IPS-NIHi7 (cell line): ENCODE data around the gene RAB3C.

Source experiments
- DNase-seq: peaks from one replicate; pipeline ENCODE4 v3.0.0; 2012; ENCODE audit warnings: mixed read lengths; ENCODE audit errors: extremely low spot score

Gene RAB3C

DNA sequence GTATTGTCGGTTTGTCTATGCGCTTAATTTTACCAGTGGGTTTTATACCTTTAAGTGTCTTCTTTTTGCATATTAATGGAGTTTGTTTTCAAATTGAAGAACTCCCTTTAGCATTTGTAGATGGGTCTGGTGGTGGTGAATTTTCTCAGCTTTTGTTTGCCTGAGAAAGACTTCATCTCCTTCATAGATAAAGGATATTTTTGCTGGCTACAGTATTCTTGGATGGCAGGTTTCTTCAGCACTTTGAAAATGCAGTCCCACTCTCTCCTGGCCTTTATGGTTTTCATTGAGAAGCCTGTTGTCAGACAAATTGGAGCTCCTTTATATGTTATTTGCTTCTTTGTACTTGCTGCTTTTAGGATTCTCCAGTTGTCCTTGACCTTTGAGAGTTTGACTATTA lies 142.1 kb downstream of the RAB3C start:
- no peak for DNase-seq

DNA sequence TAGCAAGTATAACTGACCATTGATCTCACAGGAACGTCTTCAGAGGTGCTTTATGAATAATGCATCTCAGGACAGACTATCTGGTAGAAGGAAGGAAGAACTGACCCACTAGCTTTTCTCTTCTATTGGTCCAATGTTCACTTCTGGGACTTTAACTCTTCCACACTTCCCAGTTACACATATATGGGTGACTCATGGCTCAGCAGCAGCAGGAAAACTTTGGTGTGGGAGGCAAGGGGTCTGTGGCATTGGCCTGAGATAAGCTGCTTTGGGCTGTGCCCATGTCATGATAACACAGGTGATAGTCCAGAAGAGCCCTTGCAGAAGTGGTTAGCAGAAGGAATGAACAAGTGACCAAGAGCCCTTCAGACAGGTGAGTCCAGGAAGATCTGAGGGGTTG lies 148.8 kb downstream of the RAB3C start:
- DNase-seq = no peak

DNA sequence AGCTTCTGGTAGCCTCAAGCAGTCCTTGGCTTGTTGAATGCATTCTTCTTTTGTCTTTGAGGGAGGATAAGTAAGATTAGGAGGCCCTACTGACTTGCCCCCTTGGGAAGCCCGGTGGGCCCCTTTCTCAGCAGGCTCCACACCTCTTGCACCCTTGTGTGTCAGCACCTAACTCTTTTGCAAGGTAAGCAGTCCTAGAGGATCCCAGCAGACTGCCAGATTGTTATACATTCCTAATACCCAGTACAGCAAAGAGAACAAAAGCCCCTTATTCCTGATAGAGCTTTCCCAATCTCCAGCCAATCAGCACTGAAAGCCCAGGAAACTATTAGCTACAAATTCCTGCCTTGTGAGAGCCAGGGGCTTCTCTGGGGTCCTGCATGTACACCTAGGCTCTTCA lies 152.8 kb downstream of the RAB3C start:
- no peak for DNase-seq

DNA sequence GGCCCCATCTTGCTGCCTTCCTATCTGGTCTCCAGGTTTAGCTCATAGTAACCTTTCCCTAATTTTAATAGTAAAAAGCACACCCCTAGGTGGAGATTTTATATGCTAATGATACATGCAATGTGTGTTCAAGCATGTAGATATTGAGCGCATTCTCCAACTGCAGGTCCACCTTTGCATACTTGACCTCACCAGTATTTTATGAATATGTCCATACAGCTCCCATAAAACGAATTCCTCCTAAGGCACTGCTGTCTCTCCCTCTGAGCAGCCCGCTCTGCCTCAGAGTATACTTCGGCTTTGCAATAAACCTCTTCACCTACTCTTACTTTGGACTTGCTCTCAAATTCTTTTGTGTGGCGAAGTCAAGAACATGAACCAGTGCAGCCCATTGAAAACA lies 153.3 kb downstream of the RAB3C start:
- no peak for DNase-seq

DNA sequence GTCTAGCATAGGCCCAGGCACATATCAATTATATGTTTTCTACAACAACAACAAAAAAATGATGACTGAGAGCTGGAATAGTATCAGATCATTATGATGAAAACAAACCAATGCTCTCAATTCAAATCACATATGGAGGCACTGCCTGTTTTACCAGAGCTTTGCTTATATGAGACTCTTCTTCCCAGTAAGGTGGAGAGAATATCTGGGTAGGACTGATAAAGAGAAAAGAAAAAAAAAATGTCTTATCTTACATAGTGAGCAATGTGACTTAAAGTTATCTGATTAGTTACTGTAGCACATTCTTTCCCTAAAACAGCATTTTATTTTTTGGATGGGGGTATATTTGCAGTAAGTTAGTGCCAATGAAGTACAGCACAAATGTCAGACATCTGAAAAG lies 154.8 kb downstream of the RAB3C start:
- no peak for DNase-seq

DNA sequence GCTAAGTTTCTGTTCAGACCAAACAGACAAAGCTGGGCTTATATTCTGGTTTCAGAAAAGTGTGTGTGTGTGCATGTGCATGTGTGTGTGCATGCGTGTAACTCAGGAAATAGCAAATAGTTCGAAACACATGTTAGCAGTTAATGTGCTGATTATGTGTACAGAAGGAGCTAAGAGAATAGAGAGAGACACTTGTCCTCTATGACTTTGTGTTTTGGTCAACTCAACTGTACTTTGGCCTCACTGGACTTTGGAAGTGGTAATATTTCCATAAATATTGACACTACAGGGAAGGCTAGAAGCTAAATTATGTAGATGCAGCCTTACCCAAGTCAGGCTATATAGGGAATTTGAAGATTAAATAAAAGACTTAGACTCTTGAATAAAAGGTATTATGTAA lies 155.5 kb downstream of the RAB3C start:
- no peak for DNase-seq

DNA sequence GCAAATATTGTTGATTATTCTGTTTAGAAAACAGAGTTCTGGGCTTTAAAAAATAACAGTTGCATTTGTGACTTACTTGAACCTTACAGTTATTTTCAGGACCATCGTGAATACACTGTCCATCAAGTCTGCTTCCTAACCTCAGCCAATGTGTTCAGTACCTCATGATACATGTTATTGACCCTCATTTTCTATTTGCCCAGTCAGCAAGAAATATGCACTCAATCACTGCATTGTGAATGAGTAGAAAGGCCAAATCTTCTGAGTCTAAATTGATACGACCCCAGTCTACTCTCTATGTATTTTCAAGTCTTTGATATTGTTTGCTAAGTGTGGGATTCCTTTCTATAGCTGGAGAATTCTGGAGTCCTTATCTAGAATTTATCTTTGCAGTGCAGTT lies 156.2 kb downstream of the RAB3C start:
- no peak for DNase-seq

DNA sequence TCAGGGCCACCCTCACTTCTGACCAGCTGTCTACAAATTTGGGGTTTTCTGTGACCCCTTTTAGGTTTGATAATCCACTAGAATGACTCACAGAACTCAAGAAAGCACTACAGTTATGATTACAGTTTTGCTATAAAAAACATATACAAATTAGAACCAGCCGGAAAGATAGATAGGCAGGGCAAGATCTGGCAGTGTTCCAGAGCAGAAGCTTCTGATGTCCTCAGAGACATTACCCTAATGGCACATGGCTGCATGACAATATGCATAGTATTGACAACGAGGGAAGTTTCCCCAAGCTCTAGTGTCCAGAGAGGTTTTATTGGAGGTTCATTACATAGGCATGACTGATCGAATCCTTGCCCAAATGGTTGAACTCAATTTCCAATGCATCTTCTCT lies 158.1 kb downstream of the RAB3C start:
- DNase-seq = no peak

DNA sequence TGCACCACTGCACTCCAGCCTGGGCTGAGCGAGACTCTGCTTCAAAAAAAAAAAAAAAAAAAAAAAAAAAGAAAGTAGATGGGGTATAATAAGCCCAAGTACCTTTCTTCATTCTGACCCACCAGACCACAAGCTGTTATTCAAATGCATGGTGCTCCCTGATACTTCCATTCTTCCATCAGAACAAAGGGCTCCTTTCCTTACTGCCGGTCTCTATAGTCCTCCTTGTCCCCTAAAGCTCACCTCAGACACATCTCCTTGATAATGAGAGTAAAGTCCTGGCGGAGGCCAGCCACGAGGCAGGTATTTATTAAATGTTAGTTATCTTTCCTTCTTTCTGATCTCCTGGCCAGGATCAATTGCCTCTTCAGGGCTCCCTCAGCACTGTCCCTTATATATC lies 162.5 kb downstream of the RAB3C start:
- no peak for DNase-seq

DNA sequence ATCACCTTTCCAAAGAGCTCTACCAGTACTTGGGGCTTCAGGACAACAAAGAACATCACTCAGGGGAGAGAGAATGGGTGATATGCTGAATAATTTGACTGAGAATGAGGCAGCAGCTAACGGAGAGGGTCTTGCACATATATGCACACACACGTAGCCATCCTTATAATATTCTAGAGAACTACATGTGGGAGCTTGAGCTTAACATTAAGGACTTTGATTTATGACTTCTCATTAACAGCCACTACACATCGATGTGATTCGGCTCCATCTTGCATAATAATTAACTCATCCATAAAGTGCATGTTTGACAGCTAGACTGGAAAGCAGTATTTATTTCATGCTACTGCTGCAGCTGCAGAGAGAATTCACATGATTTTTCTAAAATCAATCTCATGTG lies 163.4 kb downstream of the RAB3C start:
- DNase-seq = no peak

DNA sequence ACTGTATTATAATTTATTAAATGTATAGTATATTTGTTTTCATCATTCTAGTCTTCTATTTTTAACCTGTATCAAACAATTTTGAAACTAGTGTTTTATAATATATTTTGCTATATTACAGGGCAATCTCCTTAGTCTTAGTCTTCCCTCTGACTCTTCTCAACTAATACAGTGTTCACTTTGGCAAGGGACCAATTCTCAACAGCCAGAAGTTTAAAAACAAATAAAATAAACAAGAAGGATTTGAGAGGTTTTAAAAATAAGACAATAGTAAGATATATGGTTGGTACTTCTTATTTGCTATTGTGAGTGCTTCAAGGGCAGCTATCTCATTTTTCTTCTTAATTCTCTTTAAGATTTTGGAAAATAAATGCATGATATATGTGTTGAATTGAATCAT lies 167.2 kb downstream of the RAB3C start:
- no peak for DNase-seq

DNA sequence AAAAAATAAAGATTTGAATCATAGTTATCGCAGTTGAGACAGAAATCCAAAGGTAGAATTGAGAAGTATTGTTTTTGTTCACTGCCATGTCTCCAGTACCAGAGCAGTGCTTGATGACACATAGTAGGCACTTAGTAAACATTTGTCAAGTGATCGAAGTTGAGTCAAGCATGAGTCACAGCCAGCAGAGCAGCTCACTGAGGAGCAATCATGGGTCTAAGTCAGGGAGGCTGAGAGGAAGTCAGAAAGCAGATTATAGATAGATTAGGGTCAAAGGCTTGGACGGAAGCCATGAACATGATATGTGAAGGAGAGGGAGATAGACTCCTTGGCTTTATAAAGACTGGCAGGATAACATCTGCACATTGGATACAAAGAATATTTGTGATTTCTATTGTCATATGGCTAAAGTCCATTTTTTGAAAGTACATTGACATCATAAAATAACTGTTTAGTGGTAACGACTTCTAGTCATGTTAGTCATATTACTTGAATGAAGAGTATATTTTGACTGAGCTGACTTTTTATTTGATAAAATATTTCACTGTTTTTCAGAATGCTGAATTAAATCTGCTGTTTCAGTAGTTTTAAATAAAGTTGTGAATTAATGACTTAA lies 168.5 kb downstream of the RAB3C start:
- no peak for DNase-seq

DNA sequence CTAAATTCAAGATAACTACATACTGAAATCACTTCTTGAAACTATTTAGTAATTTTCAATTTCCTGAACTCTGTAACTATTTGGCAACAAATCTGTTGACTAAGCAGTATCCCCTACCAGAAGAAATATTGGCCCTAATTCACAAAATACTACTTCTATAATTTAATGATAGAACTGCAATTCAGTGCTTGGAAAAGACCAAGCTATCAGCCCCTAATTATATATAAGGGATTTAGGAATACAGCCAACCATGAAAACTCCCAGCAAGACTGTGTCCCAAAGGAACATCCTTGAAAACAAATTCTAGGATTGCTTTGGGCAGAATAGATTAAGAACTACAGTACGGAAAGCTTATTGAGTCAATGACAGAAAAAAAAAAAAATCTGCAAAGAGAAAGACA lies 169.2 kb downstream of the RAB3C start:
- no peak for DNase-seq

DNA sequence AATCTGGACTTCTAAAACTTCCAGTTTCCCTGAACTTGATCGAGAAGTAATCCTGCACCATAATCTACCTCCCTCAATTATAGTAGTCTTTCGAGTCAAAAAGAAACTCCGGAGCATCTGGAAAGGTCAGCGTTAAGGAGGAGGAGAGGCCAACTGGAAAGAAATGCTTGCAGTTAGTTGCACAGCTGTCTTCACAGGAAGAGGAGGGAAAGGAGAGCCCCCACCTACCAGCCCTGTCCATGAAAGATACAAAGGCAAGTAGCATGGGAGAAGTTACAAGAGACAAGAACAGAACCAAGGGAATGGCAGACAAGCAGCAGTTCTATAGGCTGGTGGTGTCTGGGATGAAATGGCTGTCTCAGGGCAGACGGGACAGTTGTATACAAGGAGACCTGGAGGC lies 170.6 kb downstream of the RAB3C start:
- no peak for DNase-seq

DNA sequence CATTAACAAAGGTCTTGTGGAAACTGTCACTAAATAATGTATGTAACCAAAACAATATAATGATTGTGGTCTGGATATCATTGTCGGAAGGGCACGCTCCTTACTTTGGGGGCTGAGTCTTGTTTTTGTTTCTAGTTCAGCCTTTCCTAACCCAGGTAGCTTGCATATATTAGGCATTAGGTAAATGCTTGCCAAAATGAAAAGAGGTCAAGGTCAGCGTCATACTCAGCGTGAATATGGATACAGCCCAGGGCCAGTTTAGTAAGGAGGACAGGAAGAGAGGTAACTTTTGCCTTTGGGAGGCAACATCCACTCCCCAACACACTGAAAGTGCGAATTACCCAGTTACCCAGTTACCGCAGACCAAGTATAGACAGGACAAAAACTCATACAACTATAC lies 171.4 kb downstream of the RAB3C start:
- DNase-seq = no peak

DNA sequence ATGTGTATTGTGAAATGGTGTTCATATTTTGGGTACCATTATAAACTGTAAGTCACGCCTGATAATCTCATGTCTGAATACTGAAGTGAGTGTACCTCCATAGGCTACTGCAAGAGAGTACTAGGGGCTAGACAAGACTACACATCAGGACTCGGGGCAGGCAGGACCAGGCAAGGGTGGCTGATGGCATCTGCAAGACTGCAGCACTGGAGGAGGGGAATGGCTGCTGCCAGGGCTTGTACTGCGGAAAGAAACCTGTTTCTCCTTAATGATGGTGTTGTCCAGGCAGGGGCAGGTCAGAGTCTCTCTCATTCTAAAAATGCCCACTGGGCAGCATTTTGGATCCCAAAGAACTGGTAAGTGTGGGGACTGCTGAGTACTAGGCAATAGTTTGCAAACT lies 172.5 kb downstream of the RAB3C start:
- DNase-seq = no peak

DNA sequence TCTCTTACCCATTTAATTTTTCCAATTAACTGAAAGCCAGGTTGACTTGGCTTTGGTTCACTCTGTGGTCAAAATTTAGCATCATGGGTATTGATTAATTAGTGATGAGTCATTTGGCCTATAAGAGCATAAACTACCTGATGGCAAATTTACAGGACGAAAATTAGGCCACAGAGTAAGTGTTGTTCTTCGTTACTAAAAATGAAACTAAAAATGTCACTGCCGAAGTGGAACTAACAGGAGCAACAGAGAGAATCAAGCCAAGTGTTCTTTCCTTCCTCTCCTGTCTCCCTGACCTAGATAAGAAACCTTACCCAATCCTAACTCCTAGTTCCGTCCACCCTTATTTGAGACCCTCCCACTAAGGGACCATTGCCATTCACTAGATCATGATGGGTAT lies 176.9 kb downstream of the RAB3C start:
- DNase-seq = no peak

DNA sequence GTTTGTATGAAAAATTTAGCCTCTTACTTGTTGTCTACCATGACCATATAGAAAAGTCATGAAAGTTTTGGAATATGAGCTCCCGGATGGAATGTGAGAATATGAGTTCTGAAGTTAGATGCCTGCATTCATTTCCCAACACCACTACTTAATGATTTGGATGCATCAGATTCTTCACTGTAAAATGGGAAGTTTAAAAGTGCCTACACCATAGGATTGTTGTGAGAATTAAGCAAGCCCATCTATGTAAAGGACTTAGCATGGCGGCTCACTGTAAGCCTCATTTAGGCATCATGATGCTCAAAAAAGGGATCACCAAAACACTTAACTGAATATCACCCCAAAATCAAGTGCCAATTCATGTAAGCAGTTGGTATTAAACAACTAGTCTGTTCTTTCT lies 177.3 kb downstream of the RAB3C start:
- DNase-seq = no peak

DNA sequence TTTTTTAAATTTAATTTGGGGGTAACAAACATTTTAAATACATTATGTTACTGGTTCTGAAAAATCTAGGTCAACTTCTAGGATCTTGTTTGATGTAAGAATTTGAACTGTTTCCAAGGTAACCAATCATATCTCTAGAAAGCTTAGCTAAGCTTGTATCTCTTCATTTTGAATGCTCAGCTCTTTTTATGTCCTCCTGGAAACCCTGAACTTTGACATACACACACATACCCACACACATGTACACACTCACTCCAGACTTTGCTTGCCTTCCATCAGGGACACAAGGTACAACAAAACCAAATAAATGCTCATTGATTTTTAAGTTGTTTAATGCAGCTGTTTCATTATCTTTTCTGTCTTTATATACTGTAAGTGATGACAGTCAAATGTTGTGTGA lies 178.5 kb downstream of the RAB3C start:
- no peak for DNase-seq

DNA sequence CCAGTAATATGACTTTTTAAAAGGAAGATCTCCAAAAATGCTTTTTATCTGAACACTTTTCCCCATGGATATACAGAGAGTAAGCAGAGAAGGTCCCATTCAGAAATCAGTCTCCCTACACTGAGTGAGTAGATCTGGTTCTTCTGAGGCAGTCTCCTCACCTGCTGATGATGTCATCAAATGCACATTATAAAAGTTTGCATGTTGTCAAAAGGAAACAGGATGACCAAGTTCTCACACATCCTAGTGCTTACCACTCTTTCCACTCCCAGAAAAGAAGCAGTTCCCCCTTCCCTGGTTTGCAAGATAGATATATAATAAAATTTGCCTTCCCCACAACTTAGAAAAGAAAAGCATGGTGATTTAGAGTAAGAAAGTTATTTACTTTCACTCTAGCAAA lies 180.5 kb downstream of the RAB3C start:
- no peak for DNase-seq

DNA sequence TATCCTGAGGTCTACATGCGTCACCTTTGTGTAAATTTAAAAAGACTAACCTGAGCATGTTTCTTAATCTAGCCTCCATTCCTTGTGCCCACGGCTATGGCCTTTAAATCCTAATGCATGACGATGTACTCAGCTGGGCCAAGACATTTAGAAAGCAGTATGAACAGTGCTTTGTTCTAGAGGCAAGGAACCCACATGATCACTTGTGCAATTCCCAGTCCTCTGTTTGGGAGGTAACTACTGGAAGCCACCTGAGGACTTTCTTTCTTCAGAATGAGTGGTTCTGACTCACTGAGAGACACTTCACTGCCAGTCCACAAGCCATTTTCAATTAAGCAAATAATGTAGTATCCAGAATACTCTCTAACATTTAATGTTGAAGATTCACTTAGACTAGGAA lies 181.3 kb downstream of the RAB3C start:
- DNase-seq = no peak

DNA sequence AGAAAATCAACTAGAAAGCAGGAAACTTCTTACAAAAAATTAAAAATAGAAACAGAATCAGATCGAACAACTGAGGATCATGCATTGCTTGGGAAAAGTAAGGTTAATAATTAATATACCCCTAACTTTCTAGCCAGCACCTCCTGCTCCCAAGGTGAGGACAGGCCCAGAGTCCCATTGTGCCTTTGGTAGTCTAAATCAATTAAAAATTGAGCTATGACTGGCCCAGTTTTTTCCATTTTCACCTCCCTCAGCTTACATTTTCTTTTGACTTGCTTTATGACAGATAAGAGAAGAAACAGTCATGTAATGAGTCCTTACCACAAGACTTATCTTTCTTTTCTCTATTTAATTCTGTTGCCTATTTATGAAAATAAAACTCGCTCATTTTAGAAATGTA lies 182.2 kb downstream of the RAB3C start:
- no peak for DNase-seq

DNA sequence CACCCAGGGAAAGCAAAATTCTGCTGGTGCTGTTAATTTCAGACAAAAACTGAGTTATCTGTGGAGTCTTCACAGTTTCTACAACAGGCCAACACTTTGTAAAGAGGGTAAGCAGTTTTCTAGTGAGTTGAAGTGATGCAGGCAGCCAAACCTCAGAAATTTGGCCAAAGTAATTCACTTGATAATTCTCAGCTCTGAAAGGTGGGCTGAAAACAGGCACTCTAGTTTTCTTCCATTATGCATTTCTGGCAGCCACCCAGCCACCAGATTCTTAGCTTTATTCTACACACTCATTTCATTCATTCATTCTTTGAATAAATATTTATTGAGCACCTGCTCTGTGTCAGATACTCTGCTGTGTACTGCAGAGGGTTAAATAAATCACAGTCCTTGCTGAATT lies 184.2 kb downstream of the RAB3C start:
- DNase-seq = no peak

DNA sequence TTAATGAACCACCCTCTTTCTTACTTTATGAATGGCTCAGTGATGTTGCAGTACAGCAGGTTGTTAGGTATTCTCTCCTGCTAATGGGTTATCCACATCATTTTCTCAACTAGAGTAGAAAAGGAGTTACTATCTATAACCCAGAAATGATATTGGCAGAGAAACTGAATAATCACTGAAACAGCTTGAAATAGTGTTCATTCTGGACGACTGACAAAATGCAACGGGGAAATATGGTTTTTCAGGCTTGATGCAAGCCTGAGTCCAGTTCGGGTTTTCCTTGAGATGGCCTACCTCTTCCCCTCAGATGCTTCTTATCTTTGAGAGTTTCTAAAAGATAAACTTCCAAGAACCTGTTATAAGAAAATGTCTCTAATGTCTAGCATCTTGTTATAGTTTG lies 187.3 kb downstream of the RAB3C start:
- DNase-seq = no peak

DNA sequence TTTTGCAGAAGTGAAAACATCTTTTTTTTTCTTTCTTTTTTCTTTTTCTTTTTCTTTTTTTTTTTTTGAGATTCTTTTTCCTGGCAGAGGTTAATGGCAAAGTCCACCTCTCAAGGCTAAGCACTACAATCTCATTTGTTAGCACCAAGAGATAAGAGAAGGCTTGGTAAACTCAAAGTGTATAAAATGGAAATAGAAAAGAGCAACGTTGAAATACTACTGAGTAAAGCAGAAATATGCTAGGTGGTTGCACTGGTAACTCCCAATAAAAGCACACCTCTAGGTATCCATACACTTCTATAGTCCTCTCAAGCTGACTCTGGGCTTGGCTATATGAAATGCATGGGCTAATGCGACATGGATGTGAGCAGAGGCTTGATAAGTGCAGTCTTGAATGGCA lies 188.9 kb downstream of the RAB3C start:
- no peak for DNase-seq
